CD4-positive, alpha-beta T cell (primary cell): ENCODE data around the gene TMEM131. TPM values are rescaled to one million over a fixed set of nuclear protein-coding genes. Genes with fewer than 3 reads are reported as not detected.

Source experiments
- ATAC-seq: fragments of 200-7000 bp; cut with Tn5 transposase; one replicate; pipeline ENCODE4 v1.10.0; 2022; ENCODE audit warnings: mild to moderate bottlenecking; ENCODE audit not compliant: poor library complexity
- CTCF ChIA-PET: fragments of 350-600 bp; sonication (Branson Sonifier 250); formaldehyde crosslinking; loops from one replicate; lab custom pipeline; 2021; ENCODE audit warnings: antibody characterized with exemption, inconsistent platforms; lab: Charles Lee
- POLR2A ChIA-PET: fragments of 350-600 bp; sonication (Branson Sonifier 250); formaldehyde crosslinking; loops from one replicate; lab custom pipeline; 2021; ENCODE audit warnings: antibody characterized with exemption, inconsistent platforms; lab: Charles Lee
- DNase-seq, 14 experiments: peaks; one replicate each; pipeline ENCODE4 v3.0.0-alpha.2; 2013 to 2020; ENCODE audit warnings: mixed read lengths in 2 of 14
- H3K27ac ChIP-seq, 2 donors: one replicate each; pipeline versions ENCODE4 v1.5.1 to v1.7.0; 2013; ENCODE audit warnings: low read length in 2 of 2, low read depth in 1 of 2, mild to moderate bottlenecking in 1 of 2
- H3K27me3 ChIP-seq, 2 experiments: 1 replicate in 1 of 2; 2 replicates in 1 of 2; pipeline versions ENCODE4 v1.6.1 to v1.7.0; 2013; ENCODE audit warnings: low read length in 2 of 2, control low read depth in 1 of 2, mild to moderate bottlenecking in 1 of 2, moderate library complexity in 1 of 2; ENCODE audit not compliant: insufficient read depth in 2 of 2, control insufficient read depth in 1 of 2
- H3K36me3 ChIP-seq: one replicate; pipeline ENCODE4 v1.6.1; 2013; ENCODE audit warnings: low read length, control low read depth; ENCODE audit not compliant: insufficient read depth
- H3K4me1 ChIP-seq: one replicate; pipeline ENCODE4 v1.6.1; 2013; ENCODE audit warnings: low read length, control low read depth; ENCODE audit not compliant: insufficient read depth
- H3K4me3 ChIP-seq: one replicate; pipeline ENCODE4 v1.5.1; 2013; ENCODE audit warnings: mild to moderate bottlenecking, low read length, moderate library complexity
- H3K9me3 ChIP-seq, 2 experiments: 1 replicate in 1 of 2; 2 replicates in 1 of 2; pipeline versions ENCODE4 v1.6.1 to v1.7.0; 2013; ENCODE audit warnings: low read length in 2 of 2, mild to moderate bottlenecking in 2 of 2, control low read depth in 1 of 2, moderate library complexity in 1 of 2; ENCODE audit not compliant: control insufficient read depth in 1 of 2, insufficient read depth in 1 of 2
- H3K27ac Mint-ChIP-seq: one replicate; pipeline ENCODE4 v1.8.0; 2020; ENCODE audit warnings: mixed read lengths
- H3K27me3 Mint-ChIP-seq: one replicate; pipeline ENCODE4 v1.8.0; 2021; ENCODE audit warnings: mixed read lengths
- H3K36me3 Mint-ChIP-seq: one replicate; pipeline ENCODE4 v1.8.0; 2021; ENCODE audit warnings: low read depth, mixed read lengths
- H3K4me1 Mint-ChIP-seq: one replicate; pipeline ENCODE4 v1.8.0; 2021; ENCODE audit warnings: low read depth, mixed read lengths
- H3K4me3 Mint-ChIP-seq: one replicate; pipeline ENCODE4 v1.8.0; 2020; ENCODE audit warnings: mild to moderate bottlenecking, mixed read lengths
- H3K9me3 Mint-ChIP-seq: one replicate; pipeline ENCODE4 v1.8.0; 2020; ENCODE audit warnings: mixed read lengths
- CTCF ChIP-seq: fragments of 200-600 bp; IDR thresholded peaks from one replicate; pipeline ENCODE4 v1.8.0; 2022; ENCODE audit warnings: antibody characterized with exemption, mild to moderate bottlenecking
- intact Hi-C, 2 experiments: fragments of 100-400 bp; cut with DNase I in 1 of 2; cut with micrococcal nuclease in 1 of 2; formaldehyde crosslinking; loops; one replicate each; pipeline versions ENCODE4 v1.15.1 to v1.9.0; 2023 to 2025; cut with DNase I, micrococcal nuclease
- total RNA-seq, 174 experiments: library from RNA in 2 of 174; stranded (reverse) in 2 of 174; gene quantifications; one replicate each; pipeline ENCODE4 v1.2.3 and lab custom pipeline; 2021 to 2026

Gene TMEM131
- total RNA-seq, 2 experiments from 2014 or later = 29.2 to 33.6 TPM

GRCh38 chr2:98015671-98016070 is 19.9 kb upstream of the TMEM131 start:
- CTCF ChIA-PET = no interaction called here

GRCh38 chr2:98014379-98014778 is 18.6 kb upstream of the TMEM131 start:
- ChIA-PET CTCF (no interaction called here), POLR2A (interaction anchor here (0.6 kb wide), 1 partner anchor 1460 kb away, joined by 3 read pairs; no protein-coding TSS in a partner anchor)
- no peak for TF ChIP-seq CTCF
- Mint-ChIP-seq H3K4me1 (no peaks in the 10 kb centered on the region), H3K27ac (no peak overlapping the region), H3K4me3 (no peak overlapping the region), H3K36me3 (no peaks in the 10 kb centered on the region), H3K27me3 (no peaks in the 10 kb centered on the region), H3K9me3 (no peaks in the 10 kb centered on the region)
- Histone ChIP-seq H3K4me3 (no peak overlapping the region), H3K27me3 (no peaks in the 10 kb centered on the region), H3K27ac (no peak overlapping the region), H3K9me3 (no peaks in the 10 kb centered on the region), H3K36me3 (no peaks in the 10 kb centered on the region), H3K4me1 (no peaks in the 10 kb centered on the region)
- ATAC-seq = no peak
- intact Hi-C loops = no loop called here
- DNase-seq = no peak

More at GRCh38 chr2:98015671-98016070, 19.9 kb upstream of the TMEM131 start:
- H3K27me3 Mint-ChIP-seq = no peaks in the 10 kb centered on the region
- H3K27ac Mint-ChIP-seq = no peak overlapping the region
- intact Hi-C loops = no loop called here
- no peaks in the 10 kb centered on the region for H3K36me3 ChIP-seq
- H3K4me3 ChIP-seq = no peak overlapping the region
- TF ChIP-seq CTCF = no peak
- no peaks in the 10 kb centered on the region for H3K36me3 Mint-ChIP-seq
- no peak for DNase-seq
- POLR2A ChIA-PET = no interaction called here
- no peak overlapping the region for H3K27ac ChIP-seq
- H3K27me3 ChIP-seq = no peaks in the 10 kb centered on the region
- ATAC-seq = no peak
- H3K4me3 Mint-ChIP-seq = no peak overlapping the region
- H3K4me1 Mint-ChIP-seq = no peaks in the 10 kb centered on the region
- H3K9me3 Mint-ChIP-seq = no peaks in the 10 kb centered on the region
- no peaks in the 10 kb centered on the region for H3K4me1 ChIP-seq
- H3K9me3 ChIP-seq = no peaks in the 10 kb centered on the region

- DNase-seq (no peak), ATAC-seq (no peak)
- H3K4me3 ChIP-seq = no peak overlapping the region
- no peak for TF ChIP-seq CTCF
- intact Hi-C loops = no loop called here
- no peak overlapping the region for H3K27ac ChIP-seq
- Mint-ChIP-seq H3K4me3 (no peak overlapping the region), H3K4me1 (no peaks in the 10 kb centered on the region), H3K27ac (no peak overlapping the region), H3K36me3 (no peaks in the 10 kb centered on the region), H3K9me3 (no peaks in the 10 kb centered on the region), H3K27me3 (no peaks in the 10 kb centered on the region)
- H3K9me3 ChIP-seq = no peaks in the 10 kb centered on the region
- no peaks in the 10 kb centered on the region for H3K4me1 ChIP-seq
- H3K27me3 ChIP-seq = no peaks in the 10 kb centered on the region
- no peaks in the 10 kb centered on the region for H3K36me3 ChIP-seq
- POLR2A ChIA-PET = no interaction called here
- CTCF ChIA-PET = no interaction called here
These were observed 17.8 kb upstream of the TMEM131 start for GRCh38 chr2:98013407-98014042.
